ENCODE measurements around the gene INSC.
A peak's percentile ranks its signal among the peaks of the same experiment; 100 is the strongest.

INSC gene

GRCh38 chr11:15200696-15201095 is 86.0 kb downstream of the INSC start:
- DNase-seq (ENCODE audit: low read depth): no peak
- H3K4me3 ChIP-seq (ENCODE audit: low read depth, low read length): no peak overlapping the region
- in situ Hi-C loops (cut with HindIII; ENCODE audit: low sequenced_read_pairs): no loop called here
- TF ChIP-seq CTCF (IDR thresholded peaks at IDR 0.05; ENCODE audit: low read depth, low read length, missing control alignments): no peak

GRCh38 chr11:15201586-15201985 is 86.9 kb downstream of the INSC start:
- no peak for DNase-seq (ENCODE audit: low read depth)
- TF ChIP-seq CTCF (IDR thresholded peaks at IDR 0.05; ENCODE audit: low read depth, low read length, missing control alignments): no peak
- in situ Hi-C loops (cut with HindIII; ENCODE audit: low sequenced_read_pairs): no loop called here
- H3K4me3 ChIP-seq (ENCODE audit: low read depth, low read length): no peak overlapping the region

- no peak for DNase-seq (ENCODE audit: low read depth)
- no peak for TF ChIP-seq CTCF (IDR thresholded peaks at IDR 0.05; ENCODE audit: low read depth, low read length, missing control alignments)
- H3K4me3 ChIP-seq (ENCODE audit: low read depth, low read length): no peak overlapping the region
- in situ Hi-C loops (cut with HindIII; ENCODE audit: low sequenced_read_pairs): no loop called here
These were observed 87.9 kb downstream of the INSC start for GRCh38 chr11:15202626-15203025.

- DNase-seq (ENCODE audit: low read depth): no peak
- no peak overlapping the region for H3K4me3 ChIP-seq (ENCODE audit: low read depth, low read length)
- TF ChIP-seq CTCF (IDR thresholded peaks at IDR 0.05; ENCODE audit: low read depth, low read length, missing control alignments): no peak
- in situ Hi-C loops (cut with HindIII; ENCODE audit: low sequenced_read_pairs): no loop called here
These were observed 90.0 kb downstream of the INSC start for GRCh38 chr11:15204711-15205110.

- DNase-seq (ENCODE audit: low read depth): no peak
- TF ChIP-seq CTCF (IDR thresholded peaks at IDR 0.05; ENCODE audit: low read depth, low read length, missing control alignments): no peak
- H3K4me3 ChIP-seq (ENCODE audit: low read depth, low read length): no peak overlapping the region
- in situ Hi-C loops (cut with HindIII; ENCODE audit: low sequenced_read_pairs): no loop called here
These were observed 92.1 kb downstream of the INSC start for GRCh38 chr11:15206791-15207190.

GRCh38 chr11:15208378-15209222 is 93.9 kb downstream of the INSC start:
- no peak overlapping the region for H3K4me3 ChIP-seq (ENCODE audit: low read depth, low read length)
- DNase-seq (ENCODE audit: low read depth): peak; percentile 37
- in situ Hi-C loops (cut with HindIII; ENCODE audit: low sequenced_read_pairs): no loop called here
- TF ChIP-seq CTCF (IDR thresholded peaks at IDR 0.05; ENCODE audit: low read depth, low read length, missing control alignments): peak; percentile 84

Data from astrocyte of the cerebellum (primary cell).